Stimulated activated CD4-positive, alpha-beta T cell treated with anti-CD3 and anti-CD28 coated beads, Interleukin-15, amount 100 ng/mL, for 1 hour (primary cell): ENCODE measurements around the gene CA5A.
A peak's percentile ranks its signal among the peaks of the same experiment; 100 is the strongest.
"Not testable (repeated sequence)": the region's sequence is repeated elsewhere in the genome, so short reads cannot be mapped to it uniquely, and the experiment has no call there.

Experiments
- DNase-seq, 2 donors: peaks; one replicate each; pipeline ENCODE4 v3.0.0-alpha.2; 2020; ENCODE audit warnings: low read depth in 1 of 2, low spot score in 1 of 2

CA5A gene

GRCh38 chr16:87870418-87871291 lies 65.7 kb downstream of the CA5A start:
- not testable (repeated sequence) for DNase-seq

DNA sequence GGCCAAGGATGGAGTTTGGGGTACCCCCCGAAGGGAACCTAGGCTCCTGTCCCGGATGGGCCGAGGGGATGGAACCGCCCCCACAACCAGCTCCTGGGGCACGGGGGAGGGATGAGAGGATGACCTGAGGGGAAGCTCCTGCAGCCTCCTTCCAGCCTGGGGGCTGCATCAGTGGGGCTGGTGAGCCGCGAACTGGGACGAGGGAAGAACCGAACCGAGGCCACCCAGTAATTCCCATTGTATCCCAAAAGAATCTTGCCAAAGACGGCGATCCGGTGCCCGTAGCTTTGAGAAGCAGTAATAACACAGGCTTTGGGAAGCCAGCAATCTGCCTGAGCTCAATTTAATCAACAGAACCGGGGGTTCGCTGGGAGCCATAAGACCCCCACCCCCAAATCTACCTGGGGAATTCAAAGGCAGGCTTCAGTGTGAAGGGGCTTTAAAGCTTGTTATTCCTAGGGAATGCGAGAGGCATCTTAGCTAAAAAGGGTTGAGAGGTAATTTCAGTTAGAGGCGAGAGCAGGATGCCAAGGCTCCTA lies 66.4 kb downstream of the CA5A start:
- not testable (repeated sequence) for DNase-seq

DNA sequence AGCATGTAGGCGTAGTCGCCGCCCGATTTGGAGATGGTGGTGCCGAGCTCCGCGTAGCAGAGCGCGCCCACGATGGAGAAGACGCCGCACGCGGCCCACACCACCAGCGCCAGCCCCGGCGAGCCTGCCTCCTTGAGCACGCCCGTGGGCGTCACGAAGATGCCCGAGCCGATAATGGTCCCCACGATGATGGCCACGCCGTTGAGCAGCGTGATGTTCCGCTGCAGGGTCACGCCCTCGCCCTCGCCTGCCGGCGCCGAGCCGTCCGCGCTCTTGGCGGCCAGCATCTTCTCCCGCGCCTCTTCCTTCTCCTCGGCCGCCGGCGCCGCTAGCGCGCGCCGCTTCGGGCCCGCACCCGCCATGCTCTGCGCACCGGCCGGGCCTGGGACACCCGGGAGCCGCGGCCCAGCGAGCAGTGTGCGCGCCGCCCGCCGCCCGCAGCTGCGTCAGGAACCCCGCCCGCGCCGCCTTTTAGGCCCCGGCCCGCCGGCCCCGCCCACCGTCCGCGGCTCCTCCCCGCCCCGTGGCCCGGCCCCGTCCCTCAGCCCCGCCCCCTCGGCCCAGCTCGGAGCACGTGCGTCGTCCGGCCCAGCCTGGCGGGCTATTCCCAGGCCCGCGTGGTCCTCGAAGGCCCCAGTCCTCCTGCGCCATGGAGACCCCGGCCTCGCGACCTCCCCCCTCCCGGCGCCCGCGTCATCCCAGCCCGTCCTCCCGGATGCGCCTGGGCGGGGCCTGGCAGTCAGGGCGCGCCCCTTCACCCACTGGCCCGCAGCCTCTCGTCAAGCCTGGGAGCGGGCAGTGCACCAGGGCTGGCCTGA lies 67.1 kb downstream of the CA5A start, which contains the start of gene SLC7A5:
TSS of gene SLC7A5 (minus strand) at position 447 of the 818 bp plus-strand sequence. CDS start at position 362, 85 bp downstream.
- peak; percentile 81 to 92 for DNase-seq

DNA sequence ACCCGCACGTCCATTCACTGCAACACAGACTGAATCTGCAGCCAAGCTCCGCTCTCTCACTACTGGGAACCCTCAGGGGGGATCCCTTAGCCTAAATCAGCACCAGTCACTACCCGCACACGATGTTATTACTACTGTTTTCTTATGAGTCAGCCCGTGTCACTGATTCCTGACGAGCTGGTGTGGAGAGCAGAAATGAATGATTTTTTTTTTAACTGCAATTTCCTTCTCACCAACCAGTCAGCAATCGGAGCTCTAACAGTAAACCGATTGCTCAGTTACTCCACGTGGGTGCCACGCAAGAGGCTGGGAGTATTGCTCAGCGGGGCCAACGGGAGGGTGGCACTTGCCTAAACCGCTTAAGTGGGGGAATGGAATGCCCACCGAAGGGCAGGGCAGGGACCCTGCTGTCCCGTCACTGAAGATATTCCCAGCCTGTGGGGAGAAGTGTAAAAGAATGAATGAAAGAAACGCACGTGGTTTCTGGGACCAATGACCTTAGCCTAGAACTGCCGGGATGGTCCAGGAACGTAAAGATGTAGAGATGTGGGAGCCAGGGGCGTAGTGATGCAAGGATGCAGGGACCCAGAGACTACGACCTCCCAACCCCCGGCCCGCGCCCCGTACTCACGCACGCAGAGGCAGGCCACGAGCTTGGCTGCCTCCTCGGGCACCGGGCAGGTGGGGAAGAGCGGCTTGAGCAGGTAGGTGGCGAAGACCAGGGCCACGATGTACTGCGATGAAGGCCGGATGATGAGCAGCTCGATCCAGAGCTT lies 67.9 kb downstream of the CA5A start:
- peak; percentile 36 to 52 for DNase-seq

GRCh38 chr16:87865902-87866555 lies 70.3 kb downstream of the CA5A start:
- DNase-seq: peak in 1 of 2 donors; percentile 34

GRCh38 chr16:87864331-87864989 lies 71.9 kb downstream of the CA5A start:
- DNase-seq: no peak

- DNase-seq: not testable (repeated sequence)
Observed at GRCh38 chr16:87863327-87863635, 73.0 kb downstream of the CA5A start.

- DNase-seq: not testable (repeated sequence)
Observed at GRCh38 chr16:87862597-87863326, 73.6 kb downstream of the CA5A start.

DNA sequence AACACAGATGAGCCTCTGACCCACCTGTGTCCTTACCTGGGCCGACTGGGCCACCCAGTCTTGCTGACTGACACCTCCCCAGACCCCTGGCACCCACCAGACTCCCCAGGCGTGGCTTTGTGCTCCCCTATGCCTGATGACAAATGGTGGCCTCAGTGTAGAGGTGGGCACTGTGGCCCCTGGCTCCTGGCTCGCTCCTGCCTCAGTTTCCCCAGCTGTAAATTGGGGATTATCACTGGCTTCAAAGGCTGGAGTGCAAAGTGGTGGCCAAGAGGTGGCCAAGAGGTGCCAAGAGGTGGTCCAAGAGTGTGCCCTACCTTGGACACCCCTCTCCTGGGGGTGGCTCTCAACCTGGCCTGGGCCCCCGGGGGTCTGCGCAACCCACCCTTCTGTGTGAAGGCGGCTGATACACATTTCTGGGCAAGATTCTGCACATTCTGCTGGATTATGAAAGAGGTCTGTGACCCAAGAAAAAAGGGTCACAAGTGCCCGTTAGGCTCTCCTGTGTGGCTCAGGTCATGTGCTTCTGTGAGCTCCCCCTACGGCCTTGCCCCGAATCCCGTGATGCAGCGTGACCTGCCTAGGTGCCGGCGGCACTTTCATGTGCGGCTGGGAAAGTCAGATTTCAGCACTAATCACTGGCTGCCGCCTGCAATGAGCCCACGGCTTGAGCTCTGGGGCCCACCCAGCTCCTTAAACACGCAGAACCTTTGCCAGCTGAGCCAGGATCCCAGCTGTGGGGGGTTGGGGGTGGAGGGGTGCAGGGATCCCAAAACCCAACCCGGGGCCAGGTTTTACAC lies 74.8 kb downstream of the CA5A start:
- DNase-seq: not testable (repeated sequence)

- no peak for DNase-seq
Observed at GRCh38 chr16:87860553-87861299, 75.6 kb downstream of the CA5A start.

DNA sequence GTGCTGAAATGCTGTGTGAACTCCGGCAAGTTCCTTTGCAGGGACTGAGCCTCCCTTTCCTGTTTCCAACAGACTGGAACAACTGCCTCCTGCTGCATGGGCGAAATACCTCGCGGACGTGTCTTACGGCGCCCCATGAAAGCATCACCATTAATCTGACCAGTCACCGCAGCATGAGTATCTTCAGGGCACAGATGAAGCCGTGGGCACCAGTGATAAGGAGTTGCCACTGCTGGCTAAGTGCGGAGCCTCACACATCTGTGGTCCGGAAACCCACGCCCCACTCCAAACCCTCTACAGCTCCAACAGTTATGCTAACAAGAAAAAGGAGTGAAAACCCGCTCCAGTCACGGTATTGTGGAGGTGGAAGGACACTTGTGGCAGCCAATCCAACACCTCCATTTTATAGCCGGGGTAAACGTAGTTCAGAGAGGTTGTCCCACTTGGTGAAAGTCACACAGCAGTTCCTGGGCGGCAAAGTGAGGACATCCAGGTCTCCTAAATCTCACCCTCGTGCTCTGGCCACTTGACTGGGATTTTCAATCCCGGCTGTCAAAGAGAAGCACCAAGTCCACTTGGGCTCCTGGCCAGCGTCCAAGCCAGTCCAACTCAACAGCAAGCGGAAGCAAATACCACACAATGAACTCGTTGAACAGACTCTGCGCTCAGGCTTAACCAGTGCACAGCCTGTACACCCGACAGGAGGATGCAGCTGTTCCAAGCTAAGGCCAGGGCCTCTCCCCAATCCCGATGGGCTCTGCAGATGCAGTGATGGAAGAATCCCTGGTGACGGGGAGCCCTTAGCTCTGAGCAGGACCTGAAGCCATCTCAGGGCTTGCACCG lies 78.0 kb downstream of the CA5A start:
- DNase-seq: not testable (repeated sequence)

DNA sequence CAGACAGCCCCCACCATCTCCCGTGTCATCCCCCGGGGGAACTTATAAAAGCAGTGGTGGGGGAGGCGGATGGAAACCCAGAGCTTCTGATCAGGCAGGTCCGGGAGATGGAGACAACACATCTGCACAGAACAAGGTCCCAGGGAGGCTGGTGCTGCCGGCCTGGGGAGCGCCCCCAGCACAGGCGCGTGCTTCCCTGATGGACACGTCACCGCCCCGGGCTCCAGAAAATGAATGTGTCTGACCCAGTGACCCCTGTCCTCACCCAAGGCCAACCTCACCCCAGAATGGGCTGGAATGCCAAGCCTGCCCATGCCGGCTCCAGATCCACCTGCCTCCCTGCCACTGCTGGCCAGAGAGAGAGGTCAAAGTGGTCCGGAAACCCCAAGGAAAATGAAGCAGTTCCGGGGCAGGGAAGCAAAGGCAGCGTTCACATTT lies 79.5 kb downstream of the CA5A start:
- no peak for DNase-seq

DNA sequence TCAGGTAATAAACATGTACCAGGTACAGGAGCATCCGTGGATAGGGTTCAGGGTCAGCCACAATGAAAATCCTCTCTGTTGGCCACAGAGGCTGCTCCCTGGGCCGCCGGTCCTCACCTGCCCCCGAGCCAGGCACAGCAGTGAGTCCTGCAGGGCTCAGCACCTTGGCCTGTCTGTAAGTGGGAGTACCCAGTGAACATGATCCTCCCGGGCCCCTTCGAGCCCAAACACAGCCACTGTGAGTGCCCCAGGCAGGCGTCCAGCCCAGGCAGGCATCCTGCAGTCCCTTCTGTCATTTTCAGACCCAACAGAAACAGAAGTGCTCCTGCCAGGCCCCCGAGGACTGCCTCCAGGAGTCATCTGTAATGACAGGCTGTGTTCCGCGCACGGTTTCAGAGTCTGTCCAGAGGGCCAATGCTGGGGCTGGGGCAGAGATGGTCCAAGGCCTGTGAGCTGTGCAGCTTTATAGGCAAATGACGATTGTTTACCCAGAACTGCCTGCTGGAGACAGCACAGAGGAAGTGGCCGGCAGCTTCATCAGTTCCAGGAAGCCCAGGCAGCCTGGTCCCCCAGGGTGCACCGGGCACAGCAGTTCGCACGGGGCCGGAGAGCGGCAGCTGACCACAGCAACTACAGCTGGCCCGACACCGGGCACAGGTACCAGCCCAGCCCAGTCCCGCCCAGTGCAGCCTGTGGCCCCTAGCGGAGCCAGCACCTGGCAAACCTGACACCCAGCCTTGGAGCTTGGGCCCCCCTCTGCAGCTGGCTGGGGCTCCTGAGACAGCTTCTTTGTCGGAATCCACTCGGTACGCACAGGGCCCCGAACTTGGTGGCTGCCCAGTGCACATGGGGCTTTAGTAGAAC lies 80.2 kb downstream of the CA5A start:
- peak in 1 of 2 donors; percentile 28 for DNase-seq

DNA sequence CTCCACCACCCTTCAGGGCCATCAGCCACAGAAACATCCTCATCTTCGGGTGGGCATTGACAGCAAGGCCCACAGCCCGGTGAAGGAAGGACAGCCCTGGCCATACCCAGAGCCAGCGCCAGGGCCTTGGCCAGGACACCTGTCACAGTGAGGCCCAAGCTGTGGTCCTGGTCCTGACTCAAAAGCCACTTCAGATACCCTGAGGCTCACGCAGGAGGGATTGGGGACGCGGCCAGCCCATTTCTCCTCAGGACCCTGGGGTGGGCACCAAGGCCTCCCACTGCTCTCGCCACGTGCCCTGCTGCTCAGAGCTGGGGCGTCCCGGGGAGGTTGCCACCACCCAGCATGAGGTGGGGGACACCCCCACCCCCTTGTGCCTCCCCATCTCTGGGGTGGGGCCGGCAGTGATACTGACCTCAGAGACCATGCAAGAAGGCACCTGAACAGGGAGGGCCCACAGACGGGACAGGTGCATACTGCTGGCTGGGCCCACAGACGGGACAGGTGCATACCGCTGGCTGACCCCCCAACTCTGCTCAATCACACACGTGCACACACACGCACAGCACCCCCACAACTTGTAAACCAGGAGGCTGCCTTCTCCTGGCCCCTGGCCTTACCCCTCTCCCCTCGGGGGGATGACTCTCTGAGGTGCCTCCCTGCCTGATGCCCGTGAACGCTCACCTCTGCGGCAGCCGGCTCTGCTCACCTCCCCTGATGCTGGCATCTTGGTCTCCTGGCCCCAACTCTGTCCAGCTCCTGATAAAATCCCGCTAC lies 81.2 kb downstream of the CA5A start:
- no peak for DNase-seq
